Frontal cortex (tissue), 4 donors: Measurements from ENCODE around the gene GJD2. TPM values are rescaled to one million over a fixed set of nuclear protein-coding genes. Genes with fewer than 3 reads are reported as not detected.

ENCODE experiments used
- DNase-seq, 2 donors: peaks; one replicate each; pipeline ENCODE4 v3.0.0; 2012; ENCODE audit warnings: low spot score in 2 of 2
- FAIRE-seq: peaks from 2 replicates; lab custom pipeline; 2012; peaks lifted over from hg19 to GRCh38; lab: Jason Lieb, UNC
- total RNA-seq: library from RNA; depleted of rRNA; stranded (reverse); fragments of >200 nt; gene quantifications from one replicate; pipeline ENCODE4 v1.2.3, GENCODE V29; 2014
- donor health status: control.
- donor health status: control.
- donor health status: control.

Gene GJD2
- 6.5 TPM for total RNA-seq

GRCh38 chr15:34754674-34755418 is at the start of gene GJD2:
GJD2 (minus strand) TSS chr15:34754998; CDS start chr15:34754488, 510 bp downstream.
- FAIRE-seq (no peak), DNase-seq (no peak)

- no peak for DNase-seq
- FAIRE-seq: no peak
Observed at GRCh38 chr15:34804113-34804512, 49.3 kb upstream of the GJD2 start.

- FAIRE-seq (no peak), DNase-seq (no peak)
Observed at GRCh38 chr15:34802803-34803750, 48.3 kb upstream of the GJD2 start.

GRCh38 chr15:34802371-34802770 is 47.6 kb upstream of the GJD2 start:
- no peak for DNase-seq
- FAIRE-seq: no peak

GRCh38 chr15:34799149-34800101 is 44.6 kb upstream of the GJD2 start:
- no peak for DNase-seq
- FAIRE-seq: no peak

GRCh38 chr15:34796847-34797435 is 42.1 kb upstream of the GJD2 start:
- DNase-seq (no peak), FAIRE-seq (no peak)

- FAIRE-seq (no peak), DNase-seq (peak; percentile 22 to 69)
Observed at GRCh38 chr15:34795267-34796081, 40.7 kb upstream of the GJD2 start, which contains the start of gene ACTC1. ACTC1 (minus strand) TSS chr15:34795549; CDS start chr15:34794808, 741 bp downstream.

- no peak for FAIRE-seq
- DNase-seq: peak in 1 of 2 donors; percentile 22
Observed at GRCh38 chr15:34794590-34795206, 39.9 kb upstream of the GJD2 start.

GRCh38 chr15:34793901-34794300 is 39.1 kb upstream of the GJD2 start:
- FAIRE-seq (no peak), DNase-seq (no peak)

- FAIRE-seq (no peak), DNase-seq (no peak)
Observed at GRCh38 chr15:34793071-34793470, 38.3 kb upstream of the GJD2 start.

GRCh38 chr15:34791701-34792100 is 36.9 kb upstream of the GJD2 start:
- FAIRE-seq: no peak
- no peak for DNase-seq

- no peak for DNase-seq
- FAIRE-seq: no peak
Observed at GRCh38 chr15:34790121-34790520, 35.3 kb upstream of the GJD2 start.

GRCh38 chr15:34789326-34789725 is 34.5 kb upstream of the GJD2 start:
- no peak for DNase-seq
- no peak for FAIRE-seq

GRCh38 chr15:34786206-34786605 is 31.4 kb upstream of the GJD2 start:
- FAIRE-seq (no peak), DNase-seq (no peak)

GRCh38 chr15:34783991-34784390 is 29.2 kb upstream of the GJD2 start:
- DNase-seq (no peak), FAIRE-seq (no peak)

- DNase-seq (no peak), FAIRE-seq (no peak)
Observed at GRCh38 chr15:34783431-34783830, 28.6 kb upstream of the GJD2 start.

GRCh38 chr15:34782901-34783300 is 28.1 kb upstream of the GJD2 start:
- no peak for DNase-seq
- no peak for FAIRE-seq

- no peak for FAIRE-seq
- DNase-seq: no peak
Observed at GRCh38 chr15:34780725-34781124, 25.9 kb upstream of the GJD2 start.
